SK-N-SH treated with all-trans-retinoic acid at 6 μM for 48 hours (cell line): Measurements from ENCODE around the gene ADGRG6.

Experiments used
- BACH2 ChIP-seq: fragments of 250-450 bp; sonication (Bioruptor Pico); IDR thresholded peaks from 2 replicates; pipeline ENCODE4 v1.9.0; 2021; ENCODE audit warnings: mild to moderate bottlenecking, borderline replicate concordance
- PATZ1 ChIP-seq: fragments of 250-450 bp; sonication (Bioruptor Pico); IDR thresholded peaks from 2 replicates; pipeline ENCODE4 v1.8.0; 2020; ENCODE audit warnings: mild to moderate bottlenecking, moderate library complexity, borderline replicate concordance
- ZFP3 ChIP-seq: fragments of 250-450 bp; sonication (Bioruptor Pico); IDR thresholded peaks from 2 replicates; pipeline ENCODE4 v1.5.0; 2020; ENCODE audit warnings: mild to moderate bottlenecking, moderate library complexity
- ZNF565 ChIP-seq: fragments of 450-650 bp; formaldehyde crosslinking; conservative IDR thresholded peaks from 2 replicates; pipeline ENCODE4 v1.5.0; 2020; ENCODE audit warnings: low read depth, mild to moderate bottlenecking, moderate library complexity

- no peak for TF ChIP-seq BACH2 (CRISPR knock-in tag)
- no peak for TF ChIP-seq ZFP3 (CRISPR knock-in tag)
- no peak for TF ChIP-seq PATZ1 (CRISPR knock-in tag)
- TF ChIP-seq ZNF565 (CRISPR knock-in tag) = no peak
Observed at GRCh38 chr6:142417331-142417750, 115.5 kb downstream of the ADGRG6 start.
